ENCODE measurements around the gene PI16.
"Not testable (repeated sequence)": the region's sequence is repeated elsewhere in the genome, so short reads cannot be mapped to it uniquely, and the experiment has no call there.

PI16 gene

GRCh38 chr6:36976509-36976908, 22.0 kb downstream of the PI16 start:
- DNase-seq: no peak

- no peak for DNase-seq
Measured at GRCh38 chr6:36976931-36977330, 22.4 kb downstream of the PI16 start.

GRCh38 chr6:36977470-36977941, 23.0 kb downstream of the PI16 start:
- DNase-seq: no peak

GRCh38 chr6:36978421-36979346, 24.1 kb downstream of the PI16 start:
- no peak for DNase-seq

DNA sequence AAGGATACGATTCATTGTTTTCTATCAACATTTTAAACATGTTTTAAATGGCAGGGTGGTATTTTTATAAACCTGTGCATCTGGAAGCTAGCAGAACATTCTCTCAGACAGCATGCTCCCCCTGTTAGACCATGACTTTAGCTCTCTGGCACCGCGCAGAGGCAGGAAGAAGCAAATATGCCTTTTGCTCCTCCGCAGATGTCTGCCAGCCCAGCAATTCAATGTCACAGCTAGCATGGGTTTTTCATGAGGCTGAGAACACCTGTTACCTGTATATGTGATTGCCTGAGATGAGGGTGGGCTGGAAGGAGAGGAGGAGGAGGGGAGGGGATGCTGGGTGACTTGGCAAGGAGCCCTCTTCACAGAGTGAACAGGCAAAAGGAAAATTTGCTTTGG, 24.8 kb downstream of the PI16 start:
- DNase-seq: peak; percentile 58

DNA sequence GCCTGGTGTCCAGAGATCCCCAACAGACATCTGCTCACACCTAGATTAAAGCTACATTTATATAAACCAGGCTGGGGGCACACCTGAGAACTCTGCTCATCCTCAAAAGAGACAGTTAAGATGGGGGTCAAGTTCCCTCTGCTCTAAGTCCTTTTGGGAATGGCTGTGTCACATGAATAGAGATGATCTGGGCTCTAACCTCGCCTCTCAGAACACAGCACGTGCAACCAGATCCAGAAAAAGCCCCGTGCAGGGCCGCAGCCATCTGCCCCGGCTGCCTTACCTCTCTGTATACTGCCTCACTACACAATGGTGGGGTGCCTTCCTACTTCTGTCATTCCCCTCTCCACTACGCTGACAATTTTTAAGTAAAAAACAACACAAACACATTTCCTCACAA, 25.6 kb downstream of the PI16 start:
- no peak for DNase-seq

- DNase-seq: no peak
Measured at GRCh38 chr6:36980876-36981619, 26.5 kb downstream of the PI16 start.

- no peak for DNase-seq
Measured at GRCh38 chr6:36983538-36983937, 29.0 kb downstream of the PI16 start.

GRCh38 chr6:36984581-36985416, 30.3 kb downstream of the PI16 start:
- peak; percentile 83 for DNase-seq

DNA sequence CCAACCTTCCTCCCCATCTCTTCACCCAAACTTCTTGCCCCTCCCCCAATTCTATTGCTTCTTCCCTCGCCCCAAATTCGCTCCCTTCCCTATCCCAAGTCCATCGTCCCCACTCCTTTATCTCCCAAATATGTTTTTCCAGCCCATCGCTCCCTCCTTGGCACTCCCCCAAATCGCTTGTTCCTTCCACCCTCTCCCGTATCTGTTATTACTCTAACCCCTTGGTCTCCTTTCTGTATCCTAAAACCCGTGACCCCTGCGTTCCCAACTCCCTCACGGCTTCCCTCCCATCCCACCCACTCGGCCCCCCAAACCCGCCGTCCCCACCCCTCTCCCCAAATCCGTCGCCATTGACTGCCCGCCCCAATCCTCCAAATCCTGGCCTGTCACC, 30.9 kb downstream of the PI16 start:
- no peak for DNase-seq

DNA sequence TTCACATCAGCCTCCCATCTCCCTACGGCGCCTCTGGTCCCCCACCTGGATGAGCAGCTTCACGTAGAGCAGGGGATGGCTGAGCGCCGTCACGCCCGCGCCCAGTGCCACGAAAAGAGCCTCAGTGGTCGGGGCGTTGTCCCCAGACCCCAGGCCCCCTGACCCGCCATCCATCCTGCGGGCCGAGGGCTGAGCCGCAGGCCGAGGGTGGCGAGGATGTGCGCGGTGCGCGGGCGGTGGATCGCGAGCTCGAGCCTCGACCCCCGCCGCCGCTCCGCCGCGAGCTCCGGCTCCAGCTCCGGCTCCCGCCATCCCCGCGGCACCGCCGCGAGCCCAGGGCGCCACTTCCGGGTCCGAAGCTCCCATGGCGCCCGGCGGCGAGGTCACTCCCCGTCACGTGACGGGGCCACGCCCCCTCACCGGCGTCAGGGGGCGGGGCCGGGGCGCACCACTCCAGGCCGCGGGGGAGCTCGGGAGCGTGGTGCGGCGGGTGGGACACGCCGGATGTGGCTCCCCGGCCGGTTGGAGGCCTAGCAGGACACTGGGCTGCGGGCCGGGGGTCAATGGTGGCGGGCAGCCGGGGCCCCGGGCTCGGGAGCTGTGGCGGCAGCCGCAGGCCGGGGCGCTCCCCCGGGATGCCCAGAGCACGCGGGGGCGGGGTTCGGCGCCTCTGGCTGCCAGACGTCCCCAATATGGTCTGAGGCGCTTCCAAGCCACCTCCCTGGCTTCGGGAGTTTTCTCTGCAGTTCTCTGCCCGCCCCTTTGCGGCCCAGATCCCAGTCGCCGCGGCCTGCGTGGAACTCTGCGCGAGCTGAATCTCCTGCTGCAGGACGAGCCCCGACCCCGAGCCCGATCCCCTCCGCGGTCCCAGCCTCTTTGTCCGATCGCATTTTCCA, 31.5 kb downstream of the PI16 start, which contains the start of gene MTCH1:
TSS of gene MTCH1 (minus strand) at position 389 of the 896 bp plus-strand sequence. CDS start at position 366, 23 bp downstream.
- DNase-seq: peak; percentile 88

DNA sequence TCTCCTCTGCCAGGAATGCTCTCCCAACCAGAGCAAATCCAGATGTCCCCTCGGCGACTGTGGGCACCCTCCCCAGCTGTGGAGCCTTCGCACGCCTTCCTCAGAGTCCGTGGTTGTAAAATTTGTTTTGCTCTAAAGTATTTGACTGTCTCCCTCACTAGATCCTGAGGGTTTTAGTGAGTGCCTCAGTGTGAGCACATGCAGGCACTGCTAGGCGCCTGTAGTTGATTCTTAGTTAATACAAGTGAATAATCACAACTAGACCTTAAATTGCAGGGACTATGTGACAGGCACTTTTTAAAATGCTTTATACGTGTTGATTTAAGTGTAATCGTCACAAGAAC, 32.1 kb downstream of the PI16 start:
- DNase-seq: no peak

DNA sequence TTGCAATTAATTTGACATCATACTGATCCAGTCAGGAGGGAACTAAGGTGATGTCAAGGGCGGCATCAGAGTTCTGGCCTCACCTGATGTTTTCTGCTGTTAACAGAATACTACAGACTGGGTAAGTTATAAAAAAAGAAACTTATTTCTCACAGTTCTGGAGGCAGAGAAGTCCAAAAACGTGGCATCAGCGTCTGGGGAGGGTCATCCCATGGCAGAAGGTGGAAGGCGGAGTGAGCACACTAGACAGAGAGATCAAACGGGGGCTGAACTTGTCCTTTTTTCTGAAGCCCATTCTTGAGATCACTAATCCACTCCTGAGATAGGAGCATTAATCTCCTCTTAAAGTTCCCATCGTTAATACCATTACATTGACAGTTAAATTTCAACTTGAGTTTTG, 34.7 kb downstream of the PI16 start:
- DNase-seq: no peak

DNA sequence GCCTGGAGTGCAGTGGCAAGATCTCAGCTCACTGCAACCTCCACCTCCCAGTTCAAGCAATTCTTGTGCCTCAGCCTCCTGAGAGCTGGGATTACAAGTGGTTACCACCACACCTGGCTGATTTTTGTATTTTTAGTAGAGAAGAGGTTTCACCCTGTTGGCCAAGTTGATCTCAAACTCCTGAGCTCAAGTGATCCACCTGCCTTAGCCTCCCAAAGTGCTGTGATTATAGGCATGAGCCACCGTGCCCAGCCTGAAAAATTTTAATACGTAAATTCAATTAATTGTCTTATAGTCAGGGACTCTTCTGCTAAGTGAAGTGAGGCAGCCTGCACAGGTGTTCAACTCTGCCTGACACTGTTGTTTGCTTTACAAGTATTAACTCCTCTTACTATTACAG, 35.9 kb downstream of the PI16 start:
- DNase-seq: not testable (repeated sequence)

- DNase-seq: no peak
Measured at GRCh38 chr6:36997811-36998722, 43.5 kb downstream of the PI16 start.

GRCh38 chr6:36998723-36999038, 44.1 kb downstream of the PI16 start:
- no peak for DNase-seq

DNA sequence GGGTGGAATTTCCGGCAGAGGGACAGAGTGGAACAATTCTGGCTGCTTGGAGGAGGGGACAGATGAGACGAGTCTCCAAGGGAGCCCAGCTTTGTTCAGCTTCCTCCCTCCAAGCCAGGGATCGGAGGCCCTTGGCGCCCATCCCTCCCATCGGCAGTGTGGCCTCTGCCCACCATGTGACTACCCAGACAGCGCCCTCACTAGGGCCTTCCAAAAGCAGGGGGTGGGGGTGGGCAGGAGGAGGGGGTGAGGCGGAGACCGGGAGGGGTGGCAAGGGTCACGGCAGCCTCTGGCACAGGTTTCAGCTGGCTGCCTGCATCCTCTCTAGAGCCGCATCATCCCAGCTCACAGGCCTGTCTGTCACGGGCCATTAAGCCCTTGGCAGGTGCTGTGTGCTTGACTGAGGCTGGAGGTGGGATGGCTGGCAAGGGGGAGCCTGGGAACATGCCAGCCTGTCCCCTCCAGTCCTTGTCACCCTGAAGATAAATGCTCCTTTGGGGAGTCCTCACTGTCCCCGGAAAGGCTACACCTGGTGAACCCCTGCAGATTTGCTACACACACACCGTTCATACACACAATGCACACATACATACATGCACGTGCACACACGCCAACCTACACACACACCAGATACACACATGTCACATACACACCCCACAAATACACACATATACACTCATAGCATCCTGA, 44.7 kb downstream of the PI16 start:
- no peak for DNase-seq

DNA sequence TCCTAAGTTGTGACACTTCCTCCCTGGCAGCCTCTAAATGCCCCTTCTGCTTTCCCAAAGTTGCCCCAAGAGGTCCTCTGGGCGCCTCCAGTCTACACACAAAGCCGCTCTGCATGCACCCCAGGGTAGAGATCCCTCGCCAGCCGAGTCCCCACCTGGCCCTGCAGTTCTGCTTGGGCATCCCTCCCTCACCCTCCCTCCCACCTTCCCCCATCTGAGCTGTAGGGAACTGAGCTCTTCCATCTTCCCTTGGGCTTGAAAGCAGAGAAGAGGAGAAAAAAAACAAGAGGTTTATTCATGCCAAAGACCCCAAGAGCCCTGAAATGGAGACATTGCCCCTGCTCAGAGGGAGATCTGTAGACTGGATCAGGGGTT, 45.2 kb downstream of the PI16 start:
- no peak for DNase-seq

DNA sequence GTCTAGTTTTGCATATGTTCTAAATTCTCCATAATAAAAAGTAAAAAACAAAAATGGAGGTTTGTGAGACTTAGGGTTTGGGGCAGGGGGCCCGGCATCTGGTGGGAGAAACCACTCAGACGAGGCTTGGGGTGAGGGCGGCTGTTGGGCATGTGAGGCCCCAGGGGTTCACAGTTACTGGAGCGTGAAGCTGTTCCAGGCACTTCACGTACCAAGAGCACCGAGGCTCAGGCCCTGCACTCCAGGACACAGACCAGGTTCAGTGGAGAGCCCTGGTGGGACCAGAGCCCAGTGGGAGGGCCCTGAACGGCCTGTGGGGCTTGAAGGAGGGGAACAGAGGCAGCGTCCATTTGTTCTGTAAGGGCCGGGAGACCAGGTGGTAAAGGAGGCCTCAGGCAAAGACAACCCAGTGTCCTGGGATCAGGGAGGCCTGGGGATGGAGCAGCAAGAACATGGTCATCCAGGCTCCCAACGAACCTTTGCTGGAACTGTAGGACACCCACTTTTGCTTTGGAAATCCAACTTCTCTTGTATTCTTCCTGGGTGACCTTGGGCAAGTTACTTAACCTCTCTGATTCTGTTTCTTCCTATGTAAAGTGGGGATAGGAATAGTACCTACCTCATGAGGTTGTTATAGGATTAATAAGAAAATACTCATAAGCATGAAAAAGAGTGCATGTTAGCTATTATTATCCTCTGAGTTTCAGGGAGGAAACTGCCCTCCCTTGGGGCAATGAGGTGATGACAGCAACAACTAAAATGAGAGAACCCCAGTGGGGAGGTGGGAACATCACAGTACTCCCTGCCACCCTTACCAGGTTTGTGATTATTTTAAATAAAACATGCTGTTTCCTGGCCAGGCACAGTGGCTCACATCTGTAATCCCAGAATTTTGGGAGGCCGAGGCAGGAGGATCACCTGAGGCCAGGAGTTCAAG, 49.8 kb downstream of the PI16 start:
- DNase-seq: no peak

Data from CD4-positive, alpha-beta T cell treated with Interleukin-17A for 1 hour (primary cell).